Posterior cingulate gyrus (tissue), 11 donors: ENCODE measurements around the gene FOXF2.

Experiments
- DNase-seq, 10 donors: peaks; one replicate each; pipeline versions ENCODE4 v3.0.0 to v3.0.0-alpha.2; 2020 to 2021; ENCODE audit warnings: mixed read lengths in 3 of 10
- intact Hi-C: fragments of 100-400 bp; cut with DNase I; formaldehyde crosslinking; loops from one replicate; pipeline ENCODE4 v1.15.1; 2023

Gene FOXF2

DNA sequence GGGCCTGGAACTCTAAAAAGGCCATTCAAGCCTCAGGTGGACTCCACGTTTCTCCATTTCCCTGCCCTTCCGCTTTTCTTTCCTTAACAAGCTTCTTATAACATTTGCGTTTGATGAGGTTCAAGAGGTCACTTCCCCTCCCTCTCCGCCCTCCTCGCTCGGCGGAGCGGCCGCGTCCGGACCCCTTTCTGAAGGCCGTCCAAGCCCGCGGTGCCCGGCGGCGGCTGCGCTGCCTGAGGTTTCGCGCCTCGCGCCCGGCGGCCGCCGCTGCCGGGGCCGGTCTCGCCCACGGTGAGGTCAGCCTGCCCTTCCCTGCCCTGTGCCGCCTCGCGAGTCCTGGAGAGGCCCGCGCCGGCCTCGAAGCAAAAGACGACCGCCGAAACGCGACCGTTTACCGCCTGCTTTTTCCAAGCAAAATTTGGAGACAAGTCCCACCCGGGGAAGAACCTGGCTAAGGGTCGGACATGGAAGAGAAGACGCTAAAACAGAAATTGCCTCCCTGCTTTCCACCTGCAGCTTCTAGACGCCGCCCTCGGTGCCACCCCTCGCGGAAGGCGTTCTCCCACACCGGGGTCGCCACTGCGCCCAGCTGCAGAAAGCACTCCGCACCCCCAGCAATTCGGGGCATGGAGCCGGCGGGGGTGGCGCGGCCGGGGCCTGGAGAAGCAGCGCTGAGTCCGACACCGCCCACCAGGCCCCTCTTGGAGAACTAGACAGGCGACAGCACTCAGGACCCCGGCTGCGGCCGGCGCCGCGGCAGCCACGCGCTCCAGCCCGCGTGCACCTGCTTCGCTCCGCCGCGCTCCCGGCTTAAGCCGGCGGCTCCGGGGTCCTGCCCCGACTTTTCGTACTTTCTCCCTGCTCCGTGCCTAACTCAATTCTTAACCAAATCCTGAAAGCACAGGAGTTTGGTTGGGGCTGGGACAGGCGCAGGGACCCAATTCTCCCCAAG, 11.0 kb upstream of the FOXF2 start:
- intact Hi-C loops: no loop called here
- DNase-seq: no peak

- intact Hi-C loops: no loop called here
- DNase-seq: no peak
These were observed 10.2 kb upstream of the FOXF2 start for GRCh38 chr6:1379017-1379787.

DNA sequence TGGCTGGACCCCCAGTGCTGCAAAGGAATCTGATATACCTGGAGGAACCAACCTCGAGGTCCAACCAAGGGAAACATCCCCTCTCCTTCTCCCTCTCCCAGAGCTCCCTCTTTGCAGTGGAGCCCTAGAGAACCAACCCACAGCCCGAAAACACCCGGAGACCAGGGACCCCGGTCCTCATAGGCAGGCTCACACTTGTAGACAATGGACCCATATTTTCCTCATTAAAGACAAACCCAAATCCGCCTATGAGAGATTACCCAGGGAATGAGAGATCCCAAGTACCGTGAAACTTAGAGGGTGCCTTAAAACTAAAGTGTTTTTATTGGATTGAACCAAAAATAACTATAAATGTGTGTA, 9.6 kb upstream of the FOXF2 start:
- no peak for DNase-seq
- intact Hi-C loops: loop anchor here (5.0 to 10.0 kb wide), 2 partner anchors 655 to 787 kb away; no protein-coding TSS in a partner anchor

- DNase-seq: no peak
- intact Hi-C loops: loop anchor here (1.0 to 10.0 kb wide), 3 partner anchors 584 to 789 kb away; no protein-coding TSS in a partner anchor
These were observed 8.6 kb upstream of the FOXF2 start for GRCh38 chr6:1380625-1381427.

GRCh38 chr6:1381481-1382330, 7.7 kb upstream of the FOXF2 start:
- DNase-seq: peak in 7 of 10 donors; percentile 53 to 94 (median 71)
- intact Hi-C loops: loop anchor here (1.0 to 10.0 kb wide), 3 partner anchors 584 to 789 kb away; no protein-coding TSS in a partner anchor

DNA sequence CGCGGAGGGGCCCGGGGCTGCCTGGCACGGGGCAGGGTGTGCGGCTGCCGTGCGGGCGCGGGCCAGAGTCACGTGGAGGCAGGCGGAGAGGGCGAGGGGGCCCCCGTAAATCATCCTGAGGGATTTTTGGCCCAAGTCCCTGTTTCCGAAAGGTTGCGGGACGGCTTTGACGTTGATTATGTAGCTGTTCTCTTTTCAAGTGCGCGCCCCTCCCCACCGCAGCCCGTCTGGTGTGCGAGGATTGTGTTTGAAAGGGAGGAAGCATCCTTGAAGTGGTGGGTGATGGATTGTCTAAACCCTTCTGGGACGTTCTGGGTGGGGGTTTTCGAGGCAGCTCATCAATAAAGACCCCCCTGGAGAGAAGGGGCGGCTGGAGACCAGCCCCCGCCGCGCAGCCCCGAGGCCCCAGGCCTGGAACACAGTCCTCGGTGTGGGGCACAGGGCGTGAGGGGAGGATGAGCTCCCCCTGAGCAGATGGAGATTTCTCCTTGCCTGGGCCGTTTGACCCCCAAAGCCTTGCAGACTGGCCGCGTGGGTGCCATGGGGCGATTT, 7.0 kb upstream of the FOXF2 start:
- intact Hi-C loops: loop anchor here (5.0 to 10.0 kb wide), 2 partner anchors 658 to 790 kb away; no protein-coding TSS in a partner anchor
- DNase-seq: peak in 2 of 10 donors; percentile 69 to 72

- intact Hi-C loops: loop anchor here (5.0 to 10.0 kb wide), 2 partner anchors 658 to 791 kb away; no protein-coding TSS in a partner anchor
- DNase-seq: peak in 3 of 10 donors; percentile 57 to 73 (median 58)
These were observed 6.3 kb upstream of the FOXF2 start for GRCh38 chr6:1382883-1383728.

GRCh38 chr6:1383729-1384548, 5.4 kb upstream of the FOXF2 start:
- intact Hi-C loops: loop anchor here (5.0 to 10.0 kb wide), 2 partner anchors 659 to 792 kb away; no protein-coding TSS in a partner anchor
- peak in 1 of 10 donors; percentile 80 for DNase-seq

DNA sequence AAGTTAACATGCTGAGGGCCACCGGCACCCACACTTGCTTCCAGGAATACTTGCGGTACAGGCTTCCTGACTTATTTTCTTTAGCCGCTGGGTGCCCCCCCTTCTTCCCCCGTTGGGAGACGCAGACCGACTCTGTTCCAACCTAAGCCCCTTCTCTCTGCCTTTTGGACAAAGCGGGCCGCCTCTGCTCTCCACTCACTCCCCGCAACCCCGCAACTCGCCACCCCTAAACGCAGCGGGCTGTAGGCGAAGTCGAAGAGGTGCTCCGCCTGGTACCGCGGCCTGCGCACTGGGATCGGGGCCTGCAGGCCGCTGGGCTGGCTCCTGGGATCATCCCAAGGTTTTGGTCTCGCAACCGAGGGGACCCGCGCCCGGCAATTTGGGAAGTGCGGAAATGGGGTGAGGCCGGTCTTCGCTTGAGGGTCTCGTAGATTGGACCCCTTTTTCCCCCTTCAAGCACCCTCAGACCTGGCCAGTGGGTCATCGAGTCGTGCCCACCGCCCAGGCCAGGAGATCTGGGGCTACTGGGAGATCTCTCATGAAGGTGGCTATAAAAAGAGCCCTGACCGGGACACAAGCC, 4.7 kb upstream of the FOXF2 start:
- intact Hi-C loops: loop anchor here (5.0 to 10.0 kb wide), 2 partner anchors 660 to 792 kb away; no protein-coding TSS in a partner anchor
- peak in 1 of 10 donors; percentile 73 for DNase-seq

GRCh38 chr6:1385129-1386037, 4.0 kb upstream of the FOXF2 start:
- DNase-seq: peak in 1 of 10 donors; percentile 61
- intact Hi-C loops: loop anchor here (10.0 kb wide), 1 partner anchor 661 kb away; no protein-coding TSS in a partner anchor

GRCh38 chr6:1386038-1386709, 3.2 kb upstream of the FOXF2 start:
- intact Hi-C loops: loop anchor here (10.0 kb wide), 1 partner anchor 661 kb away; no protein-coding TSS in a partner anchor
- no peak for DNase-seq

DNA sequence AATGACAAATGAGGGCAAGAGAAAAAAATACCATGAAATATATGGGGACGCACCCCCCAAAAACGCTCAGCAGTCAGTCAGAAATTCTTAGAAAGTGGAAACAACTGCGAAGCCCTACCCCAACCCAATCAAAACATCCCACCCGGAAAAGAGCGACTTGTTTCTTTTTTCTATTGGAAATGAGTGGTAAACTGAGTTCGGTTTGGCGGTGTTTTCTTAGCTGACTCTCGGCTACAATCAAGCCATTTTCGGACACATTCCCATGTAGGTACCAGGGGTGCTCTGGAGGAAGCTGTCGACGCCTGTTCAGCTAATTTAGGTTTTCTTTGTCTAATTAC, 1.9 kb upstream of the FOXF2 start:
- intact Hi-C loops: loop anchor here (10.0 kb wide), 1 partner anchor 663 kb away; no protein-coding TSS in a partner anchor
- no peak for DNase-seq

DNA sequence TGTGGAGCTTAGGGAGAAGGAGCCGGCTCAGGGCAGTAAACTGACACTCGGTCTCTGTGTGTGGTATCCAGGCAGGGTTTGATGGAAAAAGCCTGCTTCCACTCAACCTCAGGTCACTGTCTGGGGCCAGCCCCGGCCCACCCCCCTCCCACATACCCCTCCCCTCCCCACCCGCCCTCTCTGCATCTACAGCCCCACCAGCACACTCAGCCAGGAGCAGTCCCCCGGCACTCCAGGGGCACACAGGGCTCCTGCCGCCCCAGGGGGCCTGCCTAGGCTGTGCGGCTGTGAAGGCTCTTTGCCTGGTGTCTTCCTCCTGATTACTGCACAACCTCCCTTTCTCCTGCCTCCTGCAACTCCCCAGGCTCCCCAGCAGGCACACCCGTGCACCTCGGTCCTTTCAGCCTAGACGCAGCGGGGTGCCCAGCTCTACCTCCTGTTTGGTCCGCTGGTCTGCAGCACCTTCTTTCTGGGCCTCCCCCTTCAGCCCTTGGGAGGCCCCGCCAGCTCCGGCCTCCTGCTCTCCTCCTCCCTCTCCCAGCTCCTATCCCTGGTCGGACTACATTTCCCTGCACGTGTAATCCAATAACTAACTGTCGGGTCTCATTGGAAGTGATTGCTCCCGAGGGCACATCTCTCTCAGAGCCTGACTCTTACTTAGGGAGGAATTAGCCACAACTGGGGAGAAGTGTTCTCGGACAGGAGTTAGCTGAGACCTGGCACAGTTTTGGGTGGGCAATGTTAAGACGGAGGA, 1.3 kb upstream of the FOXF2 start:
- peak in 1 of 10 donors; percentile 75 for DNase-seq
- intact Hi-C loops: loop anchor here (10.0 kb wide), 1 partner anchor 663 kb away; no protein-coding TSS in a partner anchor
